Upper lobe of left lung (tissue), 4 donors: ENCODE results near the gene TTLL12.
A peak's percentile ranks its signal among the peaks of the same experiment; 100 is the strongest.

Experiments
- CTCF ChIP-seq, 6 experiments: fragments of 450-650 bp in 4 of 6; fragments of 200-600 bp in 2 of 6; sonication (generic) in 2 of 6; IDR thresholded peaks; one replicate each; pipeline ENCODE4 v1.5.1; 2016 to 2019; ENCODE audit warnings: antibody characterized with exemption in 6 of 6
- POLR2A ChIP-seq, 4 donors: fragments of 450-650 bp; IDR thresholded peaks; one replicate each; pipeline ENCODE4 v1.5.1; 2016 to 2017; ENCODE audit warnings: antibody characterized with exemption in 4 of 4, mild to moderate bottlenecking in 2 of 4

GRCh38 chr22:43230971-43231723, 44.2 kb upstream of the TTLL12 start:
- TF ChIP-seq POLR2A (IDR thresholded peaks at IDR 0.05) (no peak), CTCF (IDR thresholded peaks at IDR 0.05) (peak; percentile 80 to 90 (median 88))
